GM19240 (cell line): ENCODE data around the gene FAM177A1.
"Not testable (repeated sequence)": the region's sequence is repeated elsewhere in the genome, so short reads cannot be mapped to it uniquely, and the experiment has no call there.

Source experiments
- DNase-seq: peaks from one replicate; pipeline ENCODE4 v3.0.0; 2011; ENCODE audit warnings: low spot score; ENCODE audit not compliant: insufficient read length

Gene FAM177A1

GRCh38 chr14:35046048-35046750 lies at the start of gene FAM177A1:
FAM177A1 (plus strand) TSS chr14:35046272; CDS start chr14:35046464, 192 bp downstream.
- DNase-seq = peak; percentile 98

- DNase-seq = no peak
Measured at GRCh38 chr14:34997762-34998161, 48.3 kb upstream of the FAM177A1 start.

GRCh38 chr14:34999500-34999899 lies 46.6 kb upstream of the FAM177A1 start:
- no peak for DNase-seq

GRCh38 chr14:35001621-35002020 lies 44.5 kb upstream of the FAM177A1 start:
- DNase-seq = no peak

GRCh38 chr14:35004839-35005238 lies 41.2 kb upstream of the FAM177A1 start:
- DNase-seq = no peak

- no peak for DNase-seq
Measured at GRCh38 chr14:35016568-35016967, 29.5 kb upstream of the FAM177A1 start.

GRCh38 chr14:35020713-35021112 lies 25.4 kb upstream of the FAM177A1 start:
- DNase-seq = no peak

GRCh38 chr14:35028435-35028834 lies 17.6 kb upstream of the FAM177A1 start:
- no peak for DNase-seq

GRCh38 chr14:35032562-35032961 lies 13.5 kb upstream of the FAM177A1 start:
- no peak for DNase-seq

GRCh38 chr14:35034440-35034833 lies 11.6 kb upstream of the FAM177A1 start:
- DNase-seq = no peak

GRCh38 chr14:35034944-35035554 lies 11.0 kb upstream of the FAM177A1 start:
- DNase-seq = not testable (repeated sequence)

- DNase-seq = not testable (repeated sequence)
Measured at GRCh38 chr14:35038312-35038711, 7.8 kb upstream of the FAM177A1 start.

GRCh38 chr14:35042632-35043031 lies 3.4 kb upstream of the FAM177A1 start:
- no peak for DNase-seq

GRCh38 chr14:35043046-35043445 lies 3.0 kb upstream of the FAM177A1 start:
- no peak for DNase-seq

- peak; percentile 5 for DNase-seq
Measured at GRCh38 chr14:35044939-35045797, 904 bp upstream of the FAM177A1 start.

GRCh38 chr14:35045798-35046047 lies 349 bp upstream of the FAM177A1 start:
- no peak for DNase-seq

GRCh38 chr14:35046751-35047536 lies 872 bp downstream of the FAM177A1 start:
- peak; percentile 21 for DNase-seq

- DNase-seq = no peak
Measured at GRCh38 chr14:35047976-35048513, 2.0 kb downstream of the FAM177A1 start.

GRCh38 chr14:35050652-35051051 lies 4.6 kb downstream of the FAM177A1 start:
- no peak for DNase-seq

- no peak for DNase-seq
Measured at GRCh38 chr14:35051796-35052195, 5.7 kb downstream of the FAM177A1 start.

- DNase-seq = no peak
Measured at GRCh38 chr14:35052637-35053036, 6.6 kb downstream of the FAM177A1 start.
